NCI-H69 (cell line): ENCODE data around the gene EXOC4.
"Not testable (repeated sequence)": the region's sequence is repeated elsewhere in the genome, so short reads cannot be mapped to it uniquely, and the experiment has no call there.

Experiments used
- DNase-seq: peaks from one replicate; lab custom pipeline; 2025; lab: John Stamatoyannopoulos, UW

The EXOC4 gene

GRCh38 chr7:133275446-133276095 is 22.7 kb downstream of the EXOC4 start:
- DNase-seq = no peak

- not testable (repeated sequence) for DNase-seq
Measured at GRCh38 chr7:133278975-133279374, 26.1 kb downstream of the EXOC4 start.

GRCh38 chr7:133282094-133282493 is 29.2 kb downstream of the EXOC4 start:
- no peak for DNase-seq

- no peak for DNase-seq
Measured at GRCh38 chr7:133284092-133284491, 31.2 kb downstream of the EXOC4 start.

- DNase-seq = peak; percentile 91
Measured at GRCh38 chr7:133288970-133289369, 36.1 kb downstream of the EXOC4 start.

- no peak for DNase-seq
Measured at GRCh38 chr7:133290041-133290440, 37.2 kb downstream of the EXOC4 start.

- peak; percentile 39 for DNase-seq
Measured at GRCh38 chr7:133290676-133291333, 37.9 kb downstream of the EXOC4 start.

- peak; percentile 29 for DNase-seq
Measured at GRCh38 chr7:133292631-133293030, 39.8 kb downstream of the EXOC4 start.

- DNase-seq = peak; percentile 95
Measured at GRCh38 chr7:133293384-133294160, 40.7 kb downstream of the EXOC4 start.

- DNase-seq = peak; percentile 74
Measured at GRCh38 chr7:133294234-133294633, 41.4 kb downstream of the EXOC4 start.

- DNase-seq = peak; percentile 13
Measured at GRCh38 chr7:133295484-133295883, 42.6 kb downstream of the EXOC4 start.

GRCh38 chr7:133297093-133297492 is 44.2 kb downstream of the EXOC4 start:
- DNase-seq = no peak

- no peak for DNase-seq
Measured at GRCh38 chr7:133298080-133298479, 45.2 kb downstream of the EXOC4 start.

GRCh38 chr7:133299676-133300075 is 46.8 kb downstream of the EXOC4 start:
- DNase-seq = no peak

- DNase-seq = peak; percentile 12
Measured at GRCh38 chr7:133300088-133300487, 47.2 kb downstream of the EXOC4 start.

- peak; percentile 20 for DNase-seq
Measured at GRCh38 chr7:133300811-133301210, 47.9 kb downstream of the EXOC4 start.

GRCh38 chr7:133301444-133301843 is 48.6 kb downstream of the EXOC4 start:
- DNase-seq = peak; percentile 14

GRCh38 chr7:133303372-133303771 is 50.5 kb downstream of the EXOC4 start:
- no peak for DNase-seq

GRCh38 chr7:133303931-133304330 is 51.1 kb downstream of the EXOC4 start:
- no peak for DNase-seq

- no peak for DNase-seq
Measured at GRCh38 chr7:133309333-133309732, 56.5 kb downstream of the EXOC4 start.

GRCh38 chr7:133310232-133310862 is 57.5 kb downstream of the EXOC4 start:
- peak; percentile 96 for DNase-seq

- no peak for DNase-seq
Measured at GRCh38 chr7:133313575-133313974, 60.7 kb downstream of the EXOC4 start.
